NT2/D1 (cell line): ENCODE results near the gene SMCR8.

ENCODE experiments used
- SUZ12 ChIP-seq: IDR thresholded peaks from 2 replicates; pipeline ENCODE4 v1.6.1; 2011; ENCODE audit not compliant: insufficient read length, insufficient read depth; ENCODE audit errors: extremely low read depth
- YY1 ChIP-seq: IDR thresholded peaks from 2 replicates; pipeline ENCODE4 v1.6.1; 2011; ENCODE audit not compliant: insufficient read length, insufficient read depth
- ZNF274 ChIP-seq: IDR thresholded peaks from 2 replicates; pipeline ENCODE4 v1.6.1; 2011; ENCODE audit warnings: mild to moderate bottlenecking, low read depth, low read length

- TF ChIP-seq SUZ12 (no peak), YY1 (no peak), ZNF274 (no peak)
Observed at GRCh38 chr17:18314059-18314730, 898 bp upstream of the SMCR8 start.
